K562 (cell line): ENCODE data around the gene TMEM117. TPM values are rescaled to one million over a fixed set of nuclear protein-coding genes. Genes with fewer than 3 reads are reported as not detected.

Experiments used
- ATAC-seq: fragments of 200-7000 bp; cut with Tn5 transposase; 3 replicates; pipeline ENCODE4 v1.9.1; 2020; ENCODE audit warnings: moderate library complexity
- BruUV-seq: library from RNA; stranded (reverse); fragments of 400-500 nt; replicated peaks from 2 replicates; lab custom pipeline; 2021; lab: Mats Ljungman, UMichigan
- CTCF ChIA-PET: fragments of 300-600 bp; formaldehyde crosslinking; extraction: SDS; loops from one replicate; lab custom pipeline; 2021; ENCODE audit warnings: low intra/inter-chr PET ratio; lab: Yijun Ruan, JAX
- POLR2A ChIA-PET: fragments of 300-600, 350-650 bp; sonication (Branson Sonifier 250); formaldehyde crosslinking; extraction: SDS; loops from one replicate; lab custom pipeline; 2021; ENCODE audit warnings: antibody characterized with exemption, inconsistent platforms; lab: Yijun Ruan, JAX
- DNase-seq, 4 experiments: peaks; one replicate each; pipeline versions ENCODE4 v3.0.0 to v3.0.0-alpha.2; 2011 to 2018; ENCODE audit warnings: low spot score in 3 of 4, mixed read lengths in 3 of 4; ENCODE audit errors: extremely low read depth in 1 of 4
- FAIRE-seq: peaks from 2 replicates; lab custom pipeline; 2011; peaks lifted over from hg19 to GRCh38; lab: Jason Lieb, UNC
- H2AFZ ChIP-seq: 2 replicates; pipeline ENCODE4 v1.6.0; 2011; ENCODE audit warnings: low read depth, low read length, control low read depth, inconsistent platforms
- H3K27ac ChIP-seq: fragments of 200-600 bp; 3 replicates; pipeline ENCODE4 v1.8.0; 2011; ENCODE audit warnings: low read depth, mild to moderate bottlenecking, control low read depth, inconsistent platforms, low read length, moderate library complexity, mixed read lengths; ENCODE audit errors: extremely low read depth
- H3K27me3 ChIP-seq, 2 experiments: fragments of 300-600 bp in 1 of 2; 2 replicates in 1 of 2; 3 replicates in 1 of 2; pipeline versions ENCODE4 v1.6.0 to v1.8.0; 2011; ENCODE audit warnings: inconsistent platforms in 2 of 2, low read length in 2 of 2, mild to moderate bottlenecking in 1 of 2, mixed read lengths in 1 of 2, moderate library complexity in 1 of 2; ENCODE audit not compliant: control insufficient read depth in 2 of 2, insufficient read depth in 2 of 2
- H3K36me3 ChIP-seq: fragments of 300-600 bp; 3 replicates; pipeline ENCODE4 v1.8.0; 2011; ENCODE audit warnings: mild to moderate bottlenecking, low read length, inconsistent platforms; ENCODE audit not compliant: control insufficient read depth, insufficient read depth
- H3K4me1 ChIP-seq, 2 experiments: fragments of 200-600 bp in 1 of 2; replicated peaks in 1 of 2; 2 replicates in 1 of 2; 3 replicates in 1 of 2; pipeline versions ENCODE4 v1.5.1 to v1.8.0; 2011; ENCODE audit warnings: inconsistent platforms in 2 of 2, low read length in 2 of 2, mild to moderate bottlenecking in 1 of 2, mixed read lengths in 1 of 2, moderate library complexity in 1 of 2; ENCODE audit not compliant: control insufficient read depth in 2 of 2, insufficient read depth in 2 of 2
- H3K4me2 ChIP-seq: 2 replicates; pipeline ENCODE4 v1.6.1; 2011; ENCODE audit warnings: low read length, control low read depth, inconsistent platforms, mixed read lengths; ENCODE audit not compliant: insufficient read depth
- H3K4me3 ChIP-seq: fragments of 200-600 bp; sonication (generic), shearing (Covaris generic); 2 replicates; pipeline ENCODE4 v1.5.1; 2016; ENCODE audit warnings: control low read depth, inconsistent platforms
- H3K79me2 ChIP-seq: fragments of 200-600 bp; 3 replicates; pipeline ENCODE4 v1.8.0; 2011; ENCODE audit warnings: low read length, inconsistent platforms; ENCODE audit not compliant: control insufficient read depth, insufficient read depth
- H3K9ac ChIP-seq, 2 experiments: 2 replicates each; pipeline versions ENCODE4 v1.6.0 to v1.6.1; 2011; ENCODE audit warnings: low read depth in 2 of 2, low read length in 2 of 2, control low read depth in 1 of 2, inconsistent platforms in 1 of 2, mild to moderate bottlenecking in 1 of 2, mixed read lengths in 1 of 2; ENCODE audit not compliant: insufficient read depth in 1 of 2
- H3K9me1 ChIP-seq: one replicate; pipeline ENCODE4 v1.6.0; 2011; ENCODE audit warnings: inconsistent platforms, mild to moderate bottlenecking, low read length, moderate library complexity; ENCODE audit not compliant: control insufficient read depth, insufficient read depth
- H3K9me3 ChIP-seq: replicated peaks from 2 replicates; pipeline ENCODE4 v1.5.1; 2011; ENCODE audit warnings: low read depth, low read length, inconsistent platforms; ENCODE audit not compliant: control insufficient read depth, insufficient read depth
- H4K20me1 ChIP-seq: replicated peaks from 2 replicates; pipeline ENCODE4 v1.6.1; 2011; ENCODE audit warnings: low read length, inconsistent platforms, mixed read lengths; ENCODE audit not compliant: control insufficient read depth, insufficient read depth
- CBFA2T3 ChIP-seq: fragments of 450-650 bp; IDR thresholded peaks from 2 replicates; pipeline ENCODE4 v1.6.1; 2017
- CBX1 ChIP-seq: sonication (generic); IDR thresholded peaks from 2 replicates; pipeline ENCODE4 v1.6.1; 2016; ENCODE audit warnings: antibody characterized with exemption, low read depth, mild to moderate bottlenecking
- CHD2 ChIP-seq: IDR thresholded peaks from 2 replicates; pipeline ENCODE4 v1.6.1; 2011; ENCODE audit warnings: low read depth, low read length
- CHD7 ChIP-seq: fragments of 200-600 bp; sonication (generic); IDR thresholded peaks from one replicate; pipeline ENCODE4 v1.6.1; 2012; ENCODE audit warnings: mild to moderate bottlenecking, low read depth, low read length, inconsistent platforms
- ESRRB ChIP-seq: fragments of 250-450 bp; sonication (Bioruptor Pico); IDR thresholded peaks from 2 replicates; pipeline ENCODE4 v1.5.0; 2020; ENCODE audit warnings: mild to moderate bottlenecking, moderate library complexity, borderline replicate concordance
- HLTF ChIP-seq: fragments of 450-650 bp; IDR thresholded peaks from 2 replicates; pipeline ENCODE4 v1.6.1; 2016
- SFPQ ChIP-seq: fragments of 200-400 bp; formaldehyde crosslinking; IDR thresholded peaks from 2 replicates; pipeline ENCODE4 v1.6.1; 2017; ENCODE audit warnings: mild to moderate bottlenecking, low read depth, low read length, moderate library complexity
- SLC30A9 ChIP-seq: fragments of 250-450 bp; sonication (Bioruptor Pico); IDR thresholded peaks from 2 replicates; pipeline ENCODE4 v1.8.0; 2022; ENCODE audit warnings: mild to moderate bottlenecking, moderate library complexity
- ZNF146 ChIP-seq: IDR thresholded peaks from one replicate; pipeline ENCODE4 v1.6.1; 2018; ENCODE audit warnings: missing compliant biosample characterization; ENCODE audit not compliant: unreplicated experiment
- ZNF23 ChIP-seq: fragments of 250-450 bp; sonication (Bioruptor Pico); IDR thresholded peaks from 2 replicates; pipeline ENCODE4 v1.4.0; 2020; ENCODE audit warnings: mild to moderate bottlenecking
- ZNF586 ChIP-seq: fragments of 450-650 bp; formaldehyde crosslinking; conservative IDR thresholded peaks from 2 replicates; pipeline ENCODE4 v1.4.0; 2020; ENCODE audit warnings: mild to moderate bottlenecking, moderate library complexity
- in situ Hi-C: fragments of 300-500 bp; cut with MboI; formaldehyde crosslinking; loops from 4 replicates; pipeline ENCODE4 v1.15.0; 2018; ENCODE audit warnings: inconsistent platforms, mixed read lengths
- intact Hi-C: fragments of 100-400 bp; cut with micrococcal nuclease; formaldehyde crosslinking; loops from 2 replicates; pipeline ENCODE4 v1.14.2; 2022
- polyA plus RNA-seq, 8 experiments: library from polyadenylated mRNA; depleted of rRNA in 4 of 8; stranded (reverse) in 5 of 8; unstranded in 3 of 8; fragments of >200 nt; fragmentation: Nextera tagmentation in 2 of 8; fragmentation: Illumina TruSeq in 1 of 8; extraction: Ambion mirVana in 2 of 8; extraction: Trizol in 1 of 8; gene quantifications; 2 replicates each; pipeline versions ENCODE4 v1.2.1 to v1.2.3, GENCODE V29; 2011 to 2014; ENCODE audit warnings: inconsistent platforms in 1 of 8, missing spikeins in 1 of 8
- total RNA-seq, 7 experiments: library from RNA; depleted of rRNA in 6 of 7; stranded (reverse); fragments of >200 nt in 6 of 7; fragmentation: Illumina TruSeq in 2 of 7; extraction: Trizol in 2 of 7; gene quantifications; 2 replicates each; pipeline versions ENCODE4 v1.2.1 to v1.2.3, GENCODE V29; 2011 to 2021; ENCODE audit warnings: low replicate concordance in 1 of 7

TMEM117 gene
- total and polyA plus RNA-seq, 9 of the 15 experiments (the other 6 are each of a cell fraction or from before 2014, with no cell fraction given) = 0.31 to 2.8 (median 1.0) TPM

- H3K79me2 ChIP-seq = no peaks in the 10 kb centered on the region
- H3K9me1 ChIP-seq = no peaks in the 10 kb centered on the region
- H3K9me3 ChIP-seq = no peaks in the 10 kb centered on the region
- H3K9ac ChIP-seq = no peak overlapping the region
- no peaks in the 10 kb centered on the region for H4K20me1 ChIP-seq
- intact Hi-C loops = no loop called here
- in situ Hi-C loops = no loop called here
- no peak for ATAC-seq
- ChIA-PET CTCF (no interaction called here), POLR2A (no interaction called here)
- H3K4me1 ChIP-seq = no peaks in the 10 kb centered on the region
- no TSS peak for BruUV-seq
- no peak overlapping the region for H3K27ac ChIP-seq
- no peak overlapping the region for H3K4me2 ChIP-seq
- FAIRE-seq = no peak
- H3K36me3 ChIP-seq = no peaks in the 10 kb centered on the region
- no peak overlapping the region for H3K4me3 ChIP-seq
- no peaks in the 10 kb centered on the region for H3K27me3 ChIP-seq
- no peak for DNase-seq
- H2AFZ ChIP-seq = no peak overlapping the region
- TF ChIP-seq ZNF146 = no peak
- no peak for TF ChIP-seq ESRRB
- no peak for TF ChIP-seq CHD7
- no peak for TF ChIP-seq ZNF23 (CRISPR knock-in tag)
- TF ChIP-seq CHD2 = no peak
- no peak for TF ChIP-seq SLC30A9 (CRISPR knock-in tag)
- TF ChIP-seq CBX1 = no peak
- TF ChIP-seq HLTF = no peak
- TF ChIP-seq ZNF586 (CRISPR knock-in tag) = no peak
- no peak for TF ChIP-seq SFPQ
- TF ChIP-seq CBFA2T3 = no peak
Measured at GRCh38 chr12:44342371-44342770, 506.5 kb downstream of the TMEM117 start.
